ENCODE results near the gene SCNM1.
A peak's percentile ranks its signal among the peaks of the same experiment; 100 is the strongest.
"Not testable (repeated sequence)": the region's sequence is repeated elsewhere in the genome, so short reads cannot be mapped to it uniquely, and the experiment has no call there.

SCNM1 gene

DNA sequence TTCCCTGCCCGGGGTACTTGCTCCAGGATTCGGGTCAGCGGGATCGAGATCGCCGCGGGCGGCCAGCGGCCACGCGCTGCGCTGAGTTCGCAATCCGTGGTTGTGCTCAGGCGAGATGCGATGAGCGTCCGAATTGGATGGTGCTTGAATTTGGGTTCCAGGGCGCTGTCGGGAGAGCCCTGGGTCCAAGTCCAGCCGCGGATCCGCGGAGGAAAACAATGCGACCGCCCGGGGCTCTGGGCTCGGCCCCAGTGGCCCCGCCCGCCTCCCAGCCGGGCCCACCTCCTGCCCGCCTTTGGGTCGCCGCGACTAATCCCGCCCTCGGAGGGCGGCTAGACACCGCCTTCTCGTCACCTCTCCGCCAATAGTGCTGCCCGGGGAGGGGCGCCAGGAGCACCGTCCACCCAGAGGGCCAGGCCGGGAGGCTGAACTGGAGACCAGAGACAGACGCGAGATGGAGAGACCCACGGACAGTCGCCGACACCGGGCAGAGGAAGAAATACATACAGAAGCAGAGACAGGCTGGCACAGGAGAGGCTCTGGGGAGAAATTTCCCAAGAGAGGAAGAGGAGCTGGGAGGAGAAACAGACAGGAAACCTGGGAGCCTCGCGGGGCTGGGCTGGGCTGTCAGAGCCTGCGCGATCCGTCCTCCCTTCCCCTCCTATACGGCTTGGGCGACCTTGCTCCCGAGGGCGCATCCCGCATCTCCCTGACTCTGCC, 19.4 kb upstream of the SCNM1 start, which contains the start of gene SEMA6C:
Gene SEMA6C (minus strand): TSS at position 220 of the 720 bp plus-strand sequence. CDS start 4,010 bp downstream, outside the sequence.
- DNase-seq (ENCODE audit: low read depth in 3 of 3) = peak; percentile 71 to 88 (median 79)

DNA sequence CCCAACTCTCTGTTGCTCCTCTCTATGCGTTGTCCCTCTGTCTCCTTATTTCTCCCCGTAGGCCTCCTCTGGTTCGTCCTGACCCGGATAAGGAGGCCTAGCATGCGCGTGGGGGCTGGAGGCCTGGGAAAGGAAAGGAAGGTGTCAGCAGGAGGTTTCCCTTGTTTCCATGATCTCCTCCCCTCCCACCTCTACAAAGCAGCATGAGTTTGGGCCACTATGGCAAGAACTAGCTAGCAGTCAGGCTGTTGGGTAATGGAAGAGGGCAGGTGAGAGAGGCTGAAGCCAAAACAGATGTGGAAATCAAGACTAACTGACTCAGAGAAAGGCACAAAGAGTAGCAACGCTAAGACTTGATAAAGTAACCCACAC, 18.8 kb upstream of the SCNM1 start:
- DNase-seq (ENCODE audit: low read depth in 3 of 3) = no peak

DNA sequence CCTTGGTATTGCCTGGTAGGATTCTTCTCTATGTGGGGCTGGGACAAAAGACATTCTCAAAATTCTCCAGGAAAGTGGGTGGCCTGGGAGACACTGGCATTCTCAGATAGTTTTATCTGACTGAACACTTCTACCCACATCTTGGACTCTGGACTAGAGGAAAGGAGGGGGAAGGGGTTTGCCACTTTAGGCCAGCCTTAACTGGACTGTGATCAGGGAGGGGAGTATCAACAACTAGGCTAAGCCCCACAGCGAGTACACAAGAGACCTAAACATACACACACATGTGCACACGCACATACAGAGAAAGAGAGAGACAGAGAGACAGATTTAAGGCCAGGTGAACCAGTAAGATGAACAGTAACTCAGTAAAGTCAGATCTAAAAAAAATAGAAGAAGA, 18.3 kb upstream of the SCNM1 start:
- no peak for DNase-seq (ENCODE audit: low read depth in 3 of 3)

DNA sequence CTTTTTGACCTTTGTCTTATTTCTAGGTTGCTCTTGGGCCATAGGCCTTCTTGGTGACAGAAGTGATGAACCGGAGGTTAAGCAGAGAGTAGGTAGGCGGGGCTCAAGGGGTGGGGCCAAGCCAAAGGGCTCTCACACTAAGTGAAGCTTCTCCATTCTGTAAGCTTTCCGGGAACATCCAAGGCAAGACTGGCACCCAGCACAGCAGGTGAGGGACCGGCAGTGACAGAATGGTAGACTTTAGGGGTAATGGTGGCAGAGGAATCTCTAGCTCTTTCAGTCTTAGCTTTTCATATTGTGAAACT, 9.5 kb upstream of the SCNM1 start, which contains the start of gene TNFAIP8L2:
Gene TNFAIP8L2 (plus strand): TSS at position 135 of the 305 bp plus-strand sequence. CDS start 2,049 bp downstream, outside the sequence.
- peak; percentile 61 to 81 (median 62) for DNase-seq (ENCODE audit: low read depth in 3 of 3)

DNA sequence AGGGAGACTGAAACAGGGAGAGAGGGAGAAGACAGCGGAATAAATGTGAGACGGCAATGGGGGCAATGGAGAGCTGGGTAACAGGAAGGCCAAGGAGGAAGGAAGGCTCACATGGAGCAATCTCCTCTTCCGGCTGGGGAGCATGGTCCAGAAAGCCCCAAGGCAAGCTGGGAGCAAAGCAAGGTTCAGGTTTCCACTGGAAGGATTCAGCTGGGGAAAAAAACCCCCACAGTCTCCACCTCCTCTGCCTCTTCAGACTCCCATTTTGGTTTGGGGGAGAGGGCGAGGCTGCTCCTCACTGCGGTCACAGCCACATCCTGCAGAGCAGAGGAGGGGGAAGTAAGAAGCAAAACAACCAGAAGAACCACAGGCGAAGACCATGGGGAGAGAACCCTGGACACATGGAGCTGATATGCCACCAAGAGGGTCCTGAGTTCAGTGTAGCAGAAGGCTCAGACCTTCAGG, 8.8 kb upstream of the SCNM1 start:
- peak in 2 of 3 donors; percentile 45 to 48 for DNase-seq (ENCODE audit: low read depth in 3 of 3)

DNA sequence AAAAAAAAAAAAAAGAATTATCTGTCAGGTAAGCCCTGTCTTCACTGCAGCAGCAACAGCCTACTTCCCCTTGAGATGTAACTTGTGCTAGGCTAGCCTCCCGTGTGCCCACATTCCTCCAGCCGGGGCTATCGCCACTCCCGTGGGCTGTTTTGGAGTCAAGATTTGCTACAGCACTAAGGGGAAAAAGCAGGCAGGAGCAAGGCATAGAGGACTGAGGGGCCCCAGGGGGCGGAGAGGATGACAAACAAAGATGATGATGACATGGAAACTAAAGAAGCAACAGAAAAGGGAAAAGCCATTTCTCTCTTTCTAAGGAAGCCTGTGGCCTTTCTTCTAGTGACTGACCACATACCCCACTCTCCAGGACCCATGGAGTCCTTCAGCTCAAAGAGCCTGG, 7.6 kb upstream of the SCNM1 start:
- DNase-seq (ENCODE audit: low read depth in 3 of 3) = peak in 2 of 3 donors; percentile 51 to 61

DNA sequence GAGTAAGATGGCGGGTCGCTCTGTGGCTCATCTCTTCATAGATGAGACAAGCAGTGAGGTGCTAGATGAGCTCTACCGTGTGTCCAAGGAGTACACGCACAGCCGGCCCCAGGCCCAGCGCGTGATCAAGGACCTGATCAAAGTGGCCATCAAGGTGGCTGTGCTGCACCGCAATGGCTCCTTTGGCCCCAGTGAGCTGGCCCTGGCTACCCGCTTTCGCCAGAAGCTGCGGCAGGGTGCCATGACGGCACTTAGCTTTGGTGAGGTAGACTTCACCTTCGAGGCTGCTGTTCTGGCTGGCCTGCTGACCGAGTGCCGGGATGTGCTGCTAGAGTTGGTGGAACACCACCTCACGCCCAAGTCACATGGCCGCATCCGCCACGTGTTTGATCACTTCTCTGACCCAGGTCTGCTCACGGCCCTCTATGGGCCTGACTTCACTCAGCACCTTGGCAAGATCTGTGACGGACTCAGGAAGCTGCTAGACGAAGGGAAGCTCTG, 7.1 kb upstream of the SCNM1 start:
- no peak for DNase-seq (ENCODE audit: low read depth in 3 of 3)

DNA sequence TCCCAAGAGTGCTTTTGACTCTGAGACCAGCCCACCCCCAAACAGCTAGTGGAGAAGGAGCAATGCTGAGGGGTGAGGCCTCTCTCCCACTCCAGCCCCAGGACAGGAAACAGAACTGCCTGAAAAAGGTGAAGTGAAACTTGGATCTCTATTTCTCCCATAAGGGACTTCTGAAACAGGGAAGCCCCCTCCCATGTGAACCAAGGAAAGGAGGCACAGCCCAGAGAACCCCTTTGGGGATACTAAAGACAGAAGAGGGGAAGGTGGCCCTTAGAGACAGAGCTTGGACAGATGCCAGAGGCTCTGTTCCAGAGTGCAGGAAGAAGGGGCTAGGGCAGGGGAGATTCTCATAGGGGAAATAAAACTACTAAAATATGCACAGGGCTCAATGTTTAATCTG, 6.6 kb upstream of the SCNM1 start:
- no peak for DNase-seq (ENCODE audit: low read depth in 3 of 3)

DNA sequence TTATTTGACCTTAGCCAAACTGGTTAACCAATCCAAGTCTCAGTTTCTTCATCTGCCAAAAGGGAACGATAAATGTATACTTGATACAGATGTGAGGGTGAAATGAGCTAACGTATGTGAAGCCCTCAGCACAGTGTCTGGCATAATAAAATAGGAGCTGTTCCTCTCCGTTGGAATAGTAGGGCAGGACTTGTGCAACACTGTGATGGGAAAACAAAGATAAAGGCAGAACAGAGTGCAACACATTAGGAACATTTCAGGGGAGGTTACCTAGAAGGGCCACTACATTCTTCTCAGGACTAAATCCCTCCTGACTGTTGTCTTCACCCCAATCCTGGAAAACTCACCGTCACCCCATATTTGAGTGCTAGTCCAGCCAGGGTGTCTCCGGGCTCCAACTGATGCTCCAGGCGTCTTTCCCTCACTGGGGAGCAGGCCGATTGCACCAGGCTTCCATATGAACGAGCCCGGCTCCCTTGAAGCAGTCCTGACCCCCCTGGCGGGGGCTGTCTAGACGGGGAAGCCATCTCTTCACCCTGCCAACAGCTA, 1.1 kb upstream of the SCNM1 start:
- no peak for DNase-seq (ENCODE audit: low read depth in 3 of 3)

DNA sequence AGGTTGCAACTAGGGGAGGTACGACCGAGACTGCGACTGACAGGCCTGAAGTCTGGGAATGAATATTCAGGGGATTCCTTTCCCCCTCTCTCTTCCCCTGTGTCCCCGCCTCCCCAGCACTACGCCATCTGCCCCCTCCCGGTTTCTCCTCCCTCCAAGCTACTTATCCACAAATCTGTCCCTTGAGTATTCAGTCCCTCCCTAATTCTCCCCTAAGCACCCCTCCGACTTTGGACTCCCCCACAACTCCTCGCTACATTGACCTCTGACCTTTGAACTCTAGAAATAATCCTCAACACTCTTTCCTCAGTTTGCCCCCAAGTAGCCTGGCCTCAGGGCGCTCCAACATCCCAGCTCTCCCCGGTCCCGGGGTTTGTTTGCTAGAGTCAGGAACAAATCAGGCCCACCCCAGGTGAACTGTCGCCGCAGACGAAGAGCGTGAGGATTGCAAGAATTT, 635 bp upstream of the SCNM1 start:
- peak in 1 of 3 donors; percentile 9 for DNase-seq (ENCODE audit: low read depth in 3 of 3)

DNA sequence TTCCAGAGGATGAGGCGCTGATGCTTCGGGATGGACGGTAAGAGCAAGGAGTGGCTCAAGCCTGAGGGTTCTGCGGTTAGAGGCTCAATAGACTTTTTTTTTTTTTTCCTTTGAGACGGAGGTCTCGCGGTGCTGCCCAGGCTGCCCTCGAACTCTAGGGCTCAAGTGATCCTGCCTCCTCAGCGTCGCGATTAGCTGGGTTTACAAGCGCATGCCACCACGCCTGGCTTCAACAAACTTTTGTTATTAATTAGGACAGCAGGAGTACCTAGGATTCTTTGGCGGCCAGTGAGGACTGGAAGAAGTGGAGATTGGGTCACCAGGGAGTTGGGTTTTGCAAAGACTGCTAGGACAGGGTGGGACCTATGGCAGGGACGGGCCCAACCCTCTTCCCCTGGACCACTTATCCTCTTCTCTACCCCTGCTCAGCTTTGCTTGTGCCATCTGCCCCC, 587 bp downstream of the SCNM1 start:
- no peak for DNase-seq (ENCODE audit: low read depth in 3 of 3)

DNA sequence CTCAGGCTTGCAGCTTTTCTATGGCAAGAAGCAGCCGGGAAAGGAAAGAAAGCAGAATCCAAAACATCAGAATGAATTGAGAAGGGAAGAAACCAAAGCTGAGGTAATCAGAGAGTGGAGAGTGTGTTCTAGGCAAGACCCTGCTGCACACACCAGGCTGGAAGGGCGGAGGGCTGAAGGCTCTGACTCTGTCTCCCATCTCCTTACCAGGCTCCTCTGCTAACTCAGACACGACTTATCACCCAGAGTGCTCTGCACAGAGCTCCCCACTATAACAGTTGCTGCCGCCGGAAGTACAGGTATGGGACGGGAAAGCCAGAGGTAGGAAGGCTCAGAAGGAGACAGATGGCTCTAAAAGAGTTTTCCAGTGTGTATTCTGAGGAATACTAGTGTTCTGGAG, 1.2 kb downstream of the SCNM1 start:
- no peak for DNase-seq (ENCODE audit: low read depth in 3 of 3)

DNA sequence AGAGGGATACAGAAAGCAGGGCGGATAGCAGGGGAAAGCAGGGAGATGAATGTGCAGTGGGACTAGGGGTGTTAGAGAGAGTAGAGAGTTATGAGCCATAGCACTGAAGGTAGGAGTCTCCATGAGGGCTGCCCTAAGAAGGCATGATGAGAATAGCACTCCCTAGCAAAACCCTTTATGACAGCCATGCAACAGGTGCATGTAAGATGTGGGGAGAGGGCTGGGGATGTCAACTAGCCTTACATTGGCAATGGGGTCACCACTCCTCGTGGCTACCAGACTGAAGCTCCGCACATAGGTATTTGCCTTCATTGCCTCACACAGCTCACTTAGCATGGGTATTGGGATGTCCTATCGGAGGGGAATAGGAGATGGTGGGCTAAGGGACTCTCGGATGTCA, 5.2 kb downstream of the SCNM1 start:
- DNase-seq (ENCODE audit: low read depth in 3 of 3) = no peak

DNA sequence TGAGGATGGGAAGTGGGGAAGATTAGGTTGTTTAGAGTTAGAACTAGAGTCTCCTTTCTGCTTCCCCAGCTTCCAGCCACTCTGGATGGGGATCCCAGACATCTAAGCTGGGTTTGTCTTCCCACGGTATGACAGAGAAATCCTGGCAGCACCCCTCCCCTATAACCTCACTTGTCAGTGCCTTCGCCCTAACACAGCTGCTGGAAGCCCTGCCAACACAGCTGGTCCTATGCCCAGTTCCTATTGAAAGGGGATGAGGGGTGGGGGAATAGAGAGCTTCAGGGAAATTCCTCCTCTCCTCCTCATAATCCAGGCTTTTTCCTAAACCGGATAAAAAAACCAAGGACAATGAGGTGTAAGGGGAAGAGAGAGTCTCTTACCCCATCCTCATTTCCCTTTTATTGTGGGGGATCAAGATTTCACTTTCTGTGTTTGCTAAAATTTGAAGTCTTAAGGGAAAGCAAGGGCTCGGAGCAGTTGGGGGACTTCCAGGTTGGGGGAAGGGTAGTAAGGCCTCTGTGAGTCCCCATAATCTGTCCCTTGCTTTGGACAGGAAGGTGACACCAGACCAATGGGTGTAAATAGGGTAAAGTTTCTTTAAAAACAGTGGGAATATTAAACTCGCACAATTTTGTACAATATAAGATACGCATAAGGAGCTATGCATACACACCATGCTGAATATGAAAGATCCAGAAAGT, 9.2 kb downstream of the SCNM1 start:
- DNase-seq (ENCODE audit: low read depth in 3 of 3) = no peak

DNA sequence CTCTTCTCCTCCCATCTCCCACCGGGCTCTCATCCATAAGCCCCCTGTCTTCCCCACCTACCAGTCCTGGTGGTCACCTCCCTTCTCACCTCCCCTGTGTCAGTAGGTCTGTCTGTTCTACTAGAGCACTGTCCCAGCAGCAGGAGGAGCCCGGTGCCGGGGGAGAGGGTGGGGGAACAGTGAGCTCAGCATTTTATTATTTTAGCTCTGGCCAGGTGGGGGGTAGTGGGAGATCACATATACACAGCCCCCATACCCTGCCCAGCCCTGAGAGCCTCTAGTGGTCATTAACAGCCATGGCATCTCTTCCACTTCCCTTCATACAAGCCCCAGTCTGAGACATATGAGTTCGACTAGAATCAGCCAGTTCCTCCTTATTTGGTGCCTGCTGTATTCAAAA, 9.9 kb downstream of the SCNM1 start, which contains the start of gene TMOD4:
Gene TMOD4 (minus strand): TSS at position 119 of the 400 bp plus-strand sequence. CDS start 1,106 bp downstream, outside the sequence.
- DNase-seq (ENCODE audit: low read depth in 3 of 3) = no peak

DNA sequence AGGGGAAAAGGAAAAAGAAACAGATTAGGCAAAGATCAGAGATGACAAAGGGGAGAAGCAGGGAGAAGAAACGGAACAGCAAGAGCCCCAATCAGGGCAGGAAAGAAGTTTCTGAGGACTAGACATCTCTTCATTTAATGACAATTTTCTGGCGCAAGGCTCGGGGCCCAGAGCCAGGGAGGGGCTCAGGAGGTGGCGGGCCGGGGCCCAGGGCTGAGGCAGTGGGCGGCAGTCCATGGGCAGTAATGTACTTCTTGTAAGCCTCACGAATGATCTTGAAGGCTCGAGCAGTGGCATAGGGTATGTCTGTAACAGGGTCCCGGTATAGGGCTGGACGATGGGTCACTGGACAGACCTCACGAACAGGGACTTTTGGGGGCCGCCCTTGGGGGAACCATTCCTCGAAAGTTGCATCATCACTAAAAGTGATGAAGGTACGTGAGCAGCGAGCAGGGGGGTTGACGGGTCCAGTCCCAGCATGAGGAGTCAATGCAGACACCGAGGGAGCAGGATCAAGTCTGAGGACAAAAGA, 10.6 kb downstream of the SCNM1 start:
- DNase-seq (ENCODE audit: low read depth in 3 of 3) = no peak

DNA sequence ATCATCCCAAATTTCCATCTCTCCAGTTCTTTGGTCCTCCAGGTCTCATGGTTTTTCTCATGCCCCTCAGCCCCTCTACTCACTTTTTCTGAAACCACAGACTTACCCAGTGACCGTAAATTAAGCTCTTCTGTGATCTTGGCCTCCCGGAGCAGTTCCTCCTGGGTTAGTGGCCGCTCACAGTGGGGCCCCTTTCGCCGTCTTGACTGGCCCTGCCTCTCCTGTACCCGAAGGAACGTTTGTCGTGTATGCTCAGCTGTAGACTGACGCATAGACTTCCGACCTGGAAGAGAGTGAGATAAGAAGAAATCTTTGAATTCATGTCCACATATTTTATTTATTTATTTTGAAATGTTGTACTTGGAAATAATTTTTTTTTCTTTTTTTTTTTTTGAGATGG, 18.3 kb downstream of the SCNM1 start:
- DNase-seq (ENCODE audit: low read depth in 3 of 3) = no peak

DNA sequence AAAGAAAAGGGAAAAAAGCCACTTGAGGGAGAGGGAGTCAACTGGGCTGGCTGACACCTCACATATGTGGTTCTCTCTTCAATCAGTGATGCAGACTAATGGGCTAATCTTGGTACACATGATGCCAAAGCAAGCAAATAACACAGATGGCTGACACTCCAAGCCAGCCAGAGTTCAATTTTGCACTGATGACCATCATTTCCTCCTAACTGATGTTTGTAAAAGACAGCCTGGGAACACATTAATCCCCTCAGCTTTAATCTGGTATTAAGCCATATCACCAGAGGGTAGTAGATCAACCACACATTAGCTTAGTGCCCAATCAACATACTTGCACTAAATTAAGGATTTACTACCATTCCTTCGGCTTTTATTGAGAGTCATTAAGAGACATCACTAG, 21.3 kb downstream of the SCNM1 start:
- no peak for DNase-seq (ENCODE audit: low read depth in 3 of 3)

DNA sequence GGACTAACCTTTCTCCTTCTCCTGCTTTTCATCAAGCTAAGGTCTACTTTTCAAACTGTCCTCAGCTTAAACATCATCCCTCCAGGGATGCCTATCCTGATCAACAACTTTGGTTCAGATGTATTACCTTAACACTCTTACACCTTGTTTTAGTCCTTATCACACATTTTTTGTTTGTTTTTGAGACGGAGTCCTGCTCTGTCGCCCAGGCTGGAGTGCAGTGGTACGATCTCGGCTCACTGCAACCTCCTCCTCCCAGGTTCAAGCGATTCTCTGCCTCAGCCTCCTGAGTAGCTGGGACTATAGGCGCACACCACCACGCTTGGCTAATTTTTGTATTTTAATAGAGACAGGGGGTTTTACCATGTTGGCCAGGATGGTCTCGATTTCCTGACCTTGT, 22.7 kb downstream of the SCNM1 start:
- not testable (repeated sequence) for DNase-seq (ENCODE audit: low read depth in 3 of 3)

DNA sequence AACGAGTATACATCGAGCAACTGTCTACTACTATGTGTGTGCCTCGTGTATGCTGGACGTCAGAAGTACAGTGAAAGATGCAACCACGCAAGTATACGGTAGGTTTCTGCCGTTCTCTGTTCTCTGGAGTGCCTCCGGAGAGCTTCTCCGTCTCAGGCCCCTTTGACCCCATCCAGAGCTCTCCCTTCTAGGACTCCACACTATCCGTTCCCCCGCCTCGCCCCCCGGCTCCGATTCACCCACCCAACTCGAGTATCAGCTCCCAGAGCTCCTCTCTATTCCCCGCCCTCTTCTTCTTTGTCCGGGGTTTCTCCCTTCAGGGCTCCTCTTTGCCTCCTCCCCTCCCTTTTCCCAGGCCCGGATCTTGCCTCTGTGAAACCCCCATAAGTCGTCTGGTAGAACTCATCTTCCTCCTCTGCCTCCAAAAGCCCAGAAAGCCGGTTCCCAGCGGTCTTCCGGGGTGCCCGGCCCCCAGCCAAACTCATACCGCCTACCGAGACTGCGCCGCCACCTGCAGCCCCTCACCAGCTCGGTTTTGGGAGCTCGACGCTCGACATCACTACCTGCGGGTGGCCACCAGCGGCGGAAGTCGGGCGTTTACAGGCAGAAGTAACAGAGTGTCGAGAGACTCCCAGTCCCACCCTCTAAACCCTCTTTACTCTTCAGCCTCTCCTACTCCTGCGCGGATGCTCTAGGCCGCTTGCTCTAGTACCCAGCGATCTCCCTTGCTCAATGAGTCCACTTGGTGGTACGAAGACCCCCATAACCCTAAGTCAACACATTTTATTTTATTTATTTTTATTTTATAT, 23.9 kb downstream of the SCNM1 start, which contains the start of gene VPS72:
Gene VPS72 (minus strand): TSS at position 561 of the 809 bp plus-strand sequence. CDS start 76 bp downstream, at position 485.
- DNase-seq (ENCODE audit: low read depth in 3 of 3) = peak; percentile 71 to 81 (median 73)

DNA sequence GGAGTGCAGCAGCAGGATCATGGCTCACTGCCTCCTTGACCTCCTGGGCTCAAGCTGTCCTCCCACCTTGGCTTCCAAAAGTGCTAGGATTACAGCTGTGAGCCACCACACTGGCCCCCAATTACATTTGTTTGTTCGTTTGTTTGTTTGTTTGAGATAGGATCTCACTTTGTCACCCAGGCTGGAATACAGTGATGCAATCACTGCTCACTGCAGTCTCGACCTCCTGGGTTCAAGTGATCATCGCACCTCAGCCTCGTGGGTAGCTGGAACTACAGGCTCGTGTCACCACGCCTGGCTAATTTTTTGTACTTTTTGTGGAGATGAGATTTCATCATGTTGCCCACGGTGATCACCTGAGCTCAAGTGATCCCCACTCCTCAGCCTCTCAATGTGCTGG, 26.1 kb downstream of the SCNM1 start:
- DNase-seq (ENCODE audit: low read depth in 3 of 3) = no peak
